ENCODE measurements around the gene SMG6. TPM values are rescaled to one million over a fixed set of nuclear protein-coding genes. Genes with fewer than 3 reads are reported as not detected.
A peak's percentile ranks its signal among the peaks of the same experiment; 100 is the strongest.

The SMG6 gene
- total and polyA plus RNA-seq, 2 of the 13 experiments (the other 11 are each of a cell fraction or from before 2014, with no cell fraction given) = 4.6 to 14.6 TPM

GRCh38 chr17:2336215-2336851, 32.7 kb upstream of the SMG6 start, which contains the start of gene TSR1 (continued):
- TF ChIP-seq ZBTB33 (CRISPR knock-in tag; IDR thresholded peaks at IDR 0.05) (0 out of 2 replicates have a peak, but pooled peaks have one; percentile 5), ZNF264 (CRISPR knock-in tag; IDR thresholded peaks at IDR 0.05) (peak; percentile 79), KLF11 (CRISPR knock-in tag; IDR thresholded peaks at IDR 0.05) (peak; percentile 53; the same call in 1 of the 2 replicates), SRF (IDR thresholded peaks at IDR 0.05; ENCODE audit: low read depth, low read length) (no peak), CTCF (CRISPR knock-in tag; IDR thresholded peaks at IDR 0.05) (peak; percentile 76), GPBP1L1 (CRISPR knock-in tag; IDR thresholded peaks at IDR 0.05) (no peak), NPAS2 (CRISPR knock-in tag; IDR thresholded peaks at IDR 0.05; ENCODE audit: borderline replicate concordance) (no peak), PITX1 (CRISPR knock-in tag; IDR thresholded peaks at IDR 0.05) (peak; percentile 70; the same call in 1 of the 2 replicates), ZNF136 (CRISPR knock-in tag; IDR thresholded peaks at IDR 0.05; ENCODE audit: low read depth) (0 out of 2 replicates have a peak, but pooled peaks have one; percentile 13), HIC2 (CRISPR knock-in tag; IDR thresholded peaks at IDR 0.05; ENCODE audit: low read depth) (peak; percentile 38; the same call in 1 of the 2 replicates), FIP1L1 (IDR thresholded peaks at IDR 0.05; ENCODE audit: borderline replicate concordance, insufficient read depth, low read depth, low read length) (no peak), HES4 (CRISPR knock-in tag; IDR thresholded peaks at IDR 0.05; ENCODE audit: borderline replicate concordance) (peak; percentile 88), ZMAT3 (CRISPR knock-in tag; conservative IDR thresholded peaks at IDR 0.05) (peak; percentile 89; the same call in 1 of the 2 replicates), DZIP1 (CRISPR knock-in tag; IDR thresholded peaks at IDR 0.05) (peak; percentile 89; the same call in 1 of the 2 replicates)

All from HepG2 (cell line).